ENCODE measurements around the gene ZNF784.

ZNF784 gene

DNA sequence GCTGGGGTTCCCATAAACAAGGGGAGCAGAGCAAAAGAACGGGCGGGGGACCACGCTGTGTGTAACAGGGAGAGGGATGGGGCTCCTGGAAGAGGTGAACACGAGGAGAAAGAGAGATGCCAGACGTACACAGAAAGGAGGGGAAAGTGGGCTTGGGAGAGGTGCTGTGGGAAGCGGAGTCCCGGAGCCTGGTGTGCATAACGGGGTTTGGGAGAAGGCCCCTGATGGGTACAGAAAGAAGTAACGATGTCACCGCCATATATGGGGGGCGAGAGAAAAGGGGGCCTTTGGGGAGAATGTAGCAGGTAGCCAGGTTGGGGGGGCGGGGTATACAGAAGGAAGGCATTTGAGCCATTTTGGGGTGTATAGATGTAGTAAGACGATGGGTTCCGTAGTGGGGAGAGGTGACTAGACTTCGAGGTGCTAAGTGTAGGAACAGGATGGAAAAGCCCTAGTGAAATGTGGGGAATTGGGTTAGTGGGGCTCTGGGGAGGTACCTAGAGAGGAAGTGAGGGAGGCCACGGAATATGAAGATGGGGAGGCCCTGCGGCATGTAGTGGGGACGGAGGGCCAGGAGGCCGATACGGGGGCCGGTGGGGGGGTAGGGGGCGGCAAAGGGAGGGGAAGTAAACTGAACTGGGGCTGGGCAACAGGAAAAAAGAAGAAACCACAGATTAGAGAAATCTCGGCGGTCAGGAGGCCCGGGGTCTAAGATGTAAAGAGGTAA lies 17.2 kb upstream of the ZNF784 start:
- TF ChIP-seq ISL1 (CRISPR knock-in tag; IDR thresholded peaks at IDR 0.05), result no peak
- no peak for TF ChIP-seq ZFP30 (CRISPR knock-in tag; IDR thresholded peaks at IDR 0.05)
- no peak for TF ChIP-seq ZNF8 (CRISPR knock-in tag; IDR thresholded peaks at IDR 0.05)
- TF ChIP-seq RARB (CRISPR knock-in tag; IDR thresholded peaks at IDR 0.05), result no peak
- no peak for TF ChIP-seq OSR1 (CRISPR knock-in tag; IDR thresholded peaks at IDR 0.05)
- TF ChIP-seq POU6F1 (CRISPR knock-in tag; IDR thresholded peaks at IDR 0.05; ENCODE audit: borderline replicate concordance, low read depth), result no peak
- no peak for TF ChIP-seq ZNF565 (CRISPR knock-in tag; conservative IDR thresholded peaks at IDR 0.05; ENCODE audit: low read depth)
- TF ChIP-seq CSDC2 (CRISPR knock-in tag; IDR thresholded peaks at IDR 0.05), result no peak
- peak; percentile 11 for ATAC-seq

- no peak for TF ChIP-seq ISL1 (CRISPR knock-in tag; IDR thresholded peaks at IDR 0.05)
- TF ChIP-seq ZNF8 (CRISPR knock-in tag; IDR thresholded peaks at IDR 0.05), result no peak
- no peak for TF ChIP-seq PPARA (CRISPR knock-in tag; IDR thresholded peaks at IDR 0.05; ENCODE audit: borderline replicate concordance)
- no peak for TF ChIP-seq ZNF565 (CRISPR knock-in tag; conservative IDR thresholded peaks at IDR 0.05; ENCODE audit: low read depth)
- TF ChIP-seq ARNTL (CRISPR knock-in tag; IDR thresholded peaks at IDR 0.05; ENCODE audit: borderline replicate concordance, low read depth), result no peak
- TF ChIP-seq TSHZ2 (CRISPR knock-in tag; IDR thresholded peaks at IDR 0.05), result no peak
- no peak for TF ChIP-seq ZC3H10 (CRISPR knock-in tag; IDR thresholded peaks at IDR 0.05)
- TF ChIP-seq TOX (CRISPR knock-in tag; IDR thresholded peaks at IDR 0.05; ENCODE audit: borderline replicate concordance), result no peak
- no peak for TF ChIP-seq ESRRG (CRISPR knock-in tag; IDR thresholded peaks at IDR 0.05)
- ATAC-seq, result peak; percentile 67
Measured at GRCh38 chr19:55640577-55641425, 16.4 kb upstream of the ZNF784 start, which contains the start of gene ZNF580. TSS of gene ZNF580 (plus strand) at chr19:55641002. CDS start at chr19:55642509, 1,507 bp downstream.

- ATAC-seq, result peak; percentile 20
Measured at GRCh38 chr19:55640043-55640576, 15.7 kb upstream of the ZNF784 start.

More at GRCh38 chr19:55640043-55640576, 15.7 kb upstream of the ZNF784 start:
- TF ChIP-seq RARB (CRISPR knock-in tag; IDR thresholded peaks at IDR 0.05) (no peak), ZFP3 (CRISPR knock-in tag; IDR thresholded peaks at IDR 0.05) (peak; percentile 63; the same call in 1 of the 2 replicates), POU6F1 (CRISPR knock-in tag; IDR thresholded peaks at IDR 0.05; ENCODE audit: borderline replicate concordance, low read depth) (no peak), CSDC2 (CRISPR knock-in tag; IDR thresholded peaks at IDR 0.05) (peak; percentile 17; the same call in 1 of the 2 replicates), TSHZ2 (CRISPR knock-in tag; IDR thresholded peaks at IDR 0.05) (0 out of 2 replicates have a peak, but pooled peaks have one; percentile 10), GLIS3 (CRISPR knock-in tag; IDR thresholded peaks at IDR 0.05) (no peak), CREB5 (CRISPR knock-in tag; IDR thresholded peaks at IDR 0.05; ENCODE audit: low read depth) (no peak), TCF4 (CRISPR knock-in tag; IDR thresholded peaks at IDR 0.05; ENCODE audit: borderline replicate concordance) (no peak)
